Adipocyte (in vitro differentiated cells): ENCODE measurements around the gene ZNF597.
A peak's percentile ranks its signal among the peaks of the same experiment; 100 is the strongest.

ENCODE experiments used
- DNase-seq: peaks from one replicate; pipeline ENCODE4 v3.0.0-alpha.2; 2015; ENCODE audit warnings: low read depth
- H3K27me3 ChIP-seq: replicated peaks from 2 replicates; pipeline ENCODE4 v1.7.0; 2013; ENCODE audit warnings: mild to moderate bottlenecking, low read length, moderate library complexity; ENCODE audit not compliant: control insufficient read depth, insufficient read depth
- H3K36me3 ChIP-seq: 2 replicates; pipeline ENCODE4 v1.7.0; 2013; ENCODE audit warnings: low read length, mild to moderate bottlenecking, moderate library complexity; ENCODE audit not compliant: control insufficient read depth, insufficient read depth, severe bottlenecking
- H3K4me1 ChIP-seq: 2 replicates; pipeline ENCODE4 v1.7.0; 2013; ENCODE audit warnings: mild to moderate bottlenecking, low read length, moderate library complexity; ENCODE audit not compliant: control insufficient read depth, insufficient read depth
- H3K4me3 ChIP-seq: 2 replicates; pipeline ENCODE4 v1.7.0; 2013; ENCODE audit warnings: mild to moderate bottlenecking, low read length, moderate library complexity
- H3K9ac ChIP-seq: 2 replicates; pipeline ENCODE4 v1.7.0; 2013; ENCODE audit warnings: mild to moderate bottlenecking, low read length, moderate library complexity
- H3K9me3 ChIP-seq: 2 replicates; pipeline ENCODE4 v1.7.0; 2013; ENCODE audit warnings: mild to moderate bottlenecking, low read length, moderate library complexity; ENCODE audit not compliant: control insufficient read depth

The ZNF597 gene

DNA sequence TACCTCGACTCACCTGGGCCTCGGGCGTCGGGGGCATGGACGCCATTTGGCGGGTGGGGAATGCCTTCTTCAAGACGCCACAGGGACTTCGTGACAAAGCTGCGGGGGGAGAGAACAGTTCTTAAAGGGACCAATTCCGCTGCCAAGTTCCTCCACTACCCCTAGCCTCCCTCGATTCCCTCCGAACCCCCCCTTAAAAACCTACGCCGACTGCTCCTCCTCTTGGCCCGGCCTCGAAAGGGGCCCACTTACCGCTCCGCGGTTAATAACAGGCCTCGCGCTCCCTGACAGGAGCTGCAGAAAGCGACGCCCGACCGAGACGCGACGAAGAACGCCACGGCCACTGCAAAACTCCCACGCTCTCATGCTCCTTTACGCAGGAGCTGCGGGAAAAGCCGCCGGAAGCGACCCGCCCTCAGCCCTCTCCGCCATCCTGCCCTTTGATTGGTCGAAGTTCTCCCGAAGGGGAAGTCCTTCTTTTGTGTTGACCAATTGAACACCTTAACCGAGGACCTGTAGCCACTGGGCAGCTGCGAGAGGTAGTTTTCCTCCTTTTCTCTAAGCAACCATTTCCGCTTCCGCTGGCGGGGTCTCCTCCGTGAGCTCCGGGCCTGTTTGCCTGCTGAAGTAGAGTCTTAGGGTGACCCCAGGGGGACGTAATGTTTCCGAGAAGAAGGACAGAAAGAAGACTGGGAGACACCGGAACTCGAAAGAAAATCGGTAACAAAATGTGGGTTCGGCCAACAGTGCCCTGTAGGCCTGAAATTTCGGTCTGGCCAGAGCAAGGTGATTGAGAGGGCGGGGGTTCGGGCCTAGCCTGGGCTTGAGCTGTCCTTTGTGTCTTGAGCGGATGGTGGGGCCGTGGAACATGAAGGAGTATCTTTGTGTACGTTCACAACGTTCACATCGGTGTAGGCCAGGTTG, at the start of gene ZNF597, which contains the start of gene NAA60:
ZNF597 (minus strand) TSS at position 397 of the 924 bp plus-strand sequence; CDS start at position 46, 351 bp downstream.
NAA60 (plus strand) TSS at position 573 of the 924 bp plus-strand sequence. CDS start 32,548 bp downstream, outside the sequence.
- Histone ChIP-seq H3K9me3 (no peaks in the 10 kb centered on the region), H3K9ac (peak within 1 kb of the TSS; percentile 91), H3K4me3 (peak within 1 kb of the TSS; percentile 93), H3K36me3 (peaks cover 18% of the 10 kb centered on the region), H3K27me3 (no peaks in the 10 kb centered on the region), H3K4me1 (peaks cover 10% of the 10 kb centered on the region)
- peak; percentile 92 for DNase-seq

- Histone ChIP-seq H3K36me3 (no peaks in the 10 kb centered on the region), H3K9ac (no peak overlapping the region), H3K9me3 (no peaks in the 10 kb centered on the region), H3K27me3 (no peaks in the 10 kb centered on the region), H3K4me1 (peaks cover 11% of the 10 kb centered on the region), H3K4me3 (no peak overlapping the region)
- DNase-seq = no peak
Measured at GRCh38 chr16:3492356-3492755, 49.1 kb upstream of the ZNF597 start.

DNA sequence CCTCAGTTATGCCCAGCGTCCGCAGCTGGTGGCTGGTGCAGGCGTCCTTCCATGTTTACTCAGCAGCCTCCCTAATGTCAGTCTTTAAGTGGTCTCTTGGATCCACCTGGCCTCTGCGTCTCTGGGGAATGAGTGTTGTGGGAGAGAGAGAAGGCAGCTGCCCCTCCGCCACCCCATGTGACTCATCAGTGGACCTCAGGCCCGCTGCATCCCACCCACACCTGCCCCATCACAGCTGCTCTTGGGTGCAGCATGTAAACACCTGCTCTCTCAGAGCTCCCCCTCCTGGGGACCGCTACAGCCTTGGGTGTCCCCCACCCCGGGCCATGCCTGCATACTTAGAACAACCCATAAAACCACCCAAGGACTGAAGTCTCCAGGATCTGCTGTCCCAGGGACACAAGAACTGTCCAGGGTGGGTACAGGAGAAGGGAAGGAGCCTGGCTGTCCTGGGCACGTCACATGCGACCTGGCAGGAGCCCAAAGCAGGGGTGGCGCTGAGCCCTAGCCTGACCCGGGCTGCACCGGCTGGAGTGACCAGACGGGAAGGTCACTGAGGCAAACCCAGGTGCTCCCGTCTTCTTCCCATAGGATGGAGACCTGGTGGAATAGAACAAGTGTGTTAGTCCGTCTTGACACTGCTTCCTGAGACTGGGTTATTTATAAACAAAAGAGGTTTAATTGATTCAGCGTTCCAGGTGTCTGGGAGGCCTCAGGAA, 47.8 kb upstream of the ZNF597 start:
- H3K4me3 ChIP-seq = no peak overlapping the region
- H3K9me3 ChIP-seq = no peaks in the 10 kb centered on the region
- DNase-seq = no peak
- no peak overlapping the region for H3K9ac ChIP-seq
- peaks cover 11% of the 10 kb centered on the region for H3K4me1 ChIP-seq
- H3K36me3 ChIP-seq = peaks cover 8% of the 10 kb centered on the region
- H3K27me3 ChIP-seq = no peaks in the 10 kb centered on the region

GRCh38 chr16:3488801-3489200, 45.5 kb upstream of the ZNF597 start:
- H3K4me3 ChIP-seq = no peak overlapping the region
- H3K9ac ChIP-seq = no peak overlapping the region
- peaks cover 8% of the 10 kb centered on the region for H3K4me1 ChIP-seq
- DNase-seq = no peak
- H3K27me3 ChIP-seq = no peaks in the 10 kb centered on the region
- H3K36me3 ChIP-seq = peaks cover 31% of the 10 kb centered on the region
- H3K9me3 ChIP-seq = no peaks in the 10 kb centered on the region

GRCh38 chr16:3487521-3488410, 44.5 kb upstream of the ZNF597 start:
- no peaks in the 10 kb centered on the region for H3K27me3 ChIP-seq
- H3K36me3 ChIP-seq = peaks cover 41% of the 10 kb centered on the region
- no peaks in the 10 kb centered on the region for H3K4me1 ChIP-seq
- H3K9ac ChIP-seq = no peak overlapping the region
- H3K9me3 ChIP-seq = no peaks in the 10 kb centered on the region
- no peak overlapping the region for H3K4me3 ChIP-seq
- no peak for DNase-seq

DNA sequence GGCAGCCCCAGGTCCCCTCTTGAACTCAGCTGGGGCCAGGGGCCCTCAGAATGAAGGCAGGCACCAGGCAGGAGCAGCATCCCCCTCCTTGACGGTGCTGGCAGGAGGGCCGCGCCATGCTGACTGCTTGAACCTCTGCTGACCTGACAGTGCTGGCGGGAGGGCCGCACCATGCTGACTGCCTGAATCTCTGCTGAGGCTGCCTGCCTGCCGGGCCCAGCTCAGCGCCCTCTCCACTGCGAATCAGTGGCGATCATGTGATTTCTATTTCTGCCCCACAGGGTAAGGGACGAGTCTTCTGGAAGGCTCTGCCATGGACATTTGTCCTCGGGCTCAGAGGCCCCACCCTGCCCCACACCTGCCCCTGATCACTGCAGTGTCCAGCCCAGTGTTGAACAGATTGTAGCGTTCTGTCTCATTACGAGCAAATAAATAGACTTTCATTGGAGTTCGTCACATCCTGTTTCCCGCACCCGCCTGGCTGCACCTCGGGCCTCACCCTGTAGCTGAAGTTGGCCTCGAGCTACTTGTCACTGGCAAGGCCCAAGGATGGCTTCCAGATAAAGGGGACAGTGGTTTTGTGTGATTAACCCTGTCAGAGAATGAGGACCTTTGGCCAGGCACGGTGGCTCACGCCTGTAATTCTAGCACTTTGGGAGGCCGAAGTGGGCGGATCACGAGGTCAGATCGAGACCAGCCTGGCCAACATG, 43.4 kb upstream of the ZNF597 start:
- Histone ChIP-seq H3K4me3 (no peak overlapping the region), H3K9me3 (no peaks in the 10 kb centered on the region), H3K27me3 (no peaks in the 10 kb centered on the region), H3K36me3 (peaks cover 51% of the 10 kb centered on the region), H3K9ac (no peak overlapping the region), H3K4me1 (no peaks in the 10 kb centered on the region)
- no peak for DNase-seq

DNA sequence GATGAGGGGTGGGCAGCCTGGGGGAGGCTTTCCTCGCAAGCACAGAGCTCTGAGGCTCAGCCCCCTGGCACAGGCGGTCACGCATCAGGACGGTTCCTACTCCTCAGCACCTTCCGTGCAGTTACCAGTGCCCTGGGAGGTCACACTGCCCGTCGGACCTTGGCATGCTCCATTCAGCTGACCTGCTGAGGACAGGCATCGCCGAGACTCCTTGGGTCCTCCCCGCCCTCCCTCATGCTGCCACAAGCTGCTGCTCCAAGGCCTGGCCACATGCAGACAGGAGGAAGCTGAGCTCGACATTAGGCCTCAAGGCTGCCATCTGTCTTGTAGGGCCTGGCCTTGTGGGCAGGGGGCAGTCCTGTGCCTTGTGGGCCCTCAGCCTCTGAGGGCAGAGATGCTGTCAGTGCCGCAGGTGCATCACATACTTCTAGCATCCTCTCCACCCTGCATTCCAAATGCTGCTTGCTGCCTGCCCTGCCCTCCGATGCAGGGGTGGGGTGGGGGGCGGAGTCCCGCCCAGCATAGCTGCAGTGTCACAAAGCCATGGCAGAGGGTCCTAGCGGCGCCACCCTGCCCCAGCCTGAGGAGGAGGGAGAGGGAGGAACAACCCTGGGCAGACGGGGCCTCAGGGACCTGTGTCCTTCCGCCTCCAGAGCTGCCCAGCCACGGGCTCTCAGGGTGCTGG, 42.7 kb upstream of the ZNF597 start:
- Histone ChIP-seq H3K4me3 (no peak overlapping the region), H3K4me1 (no peaks in the 10 kb centered on the region), H3K36me3 (peaks cover 57% of the 10 kb centered on the region), H3K9me3 (no peaks in the 10 kb centered on the region), H3K27me3 (no peaks in the 10 kb centered on the region), H3K9ac (no peak overlapping the region)
- DNase-seq = no peak

DNA sequence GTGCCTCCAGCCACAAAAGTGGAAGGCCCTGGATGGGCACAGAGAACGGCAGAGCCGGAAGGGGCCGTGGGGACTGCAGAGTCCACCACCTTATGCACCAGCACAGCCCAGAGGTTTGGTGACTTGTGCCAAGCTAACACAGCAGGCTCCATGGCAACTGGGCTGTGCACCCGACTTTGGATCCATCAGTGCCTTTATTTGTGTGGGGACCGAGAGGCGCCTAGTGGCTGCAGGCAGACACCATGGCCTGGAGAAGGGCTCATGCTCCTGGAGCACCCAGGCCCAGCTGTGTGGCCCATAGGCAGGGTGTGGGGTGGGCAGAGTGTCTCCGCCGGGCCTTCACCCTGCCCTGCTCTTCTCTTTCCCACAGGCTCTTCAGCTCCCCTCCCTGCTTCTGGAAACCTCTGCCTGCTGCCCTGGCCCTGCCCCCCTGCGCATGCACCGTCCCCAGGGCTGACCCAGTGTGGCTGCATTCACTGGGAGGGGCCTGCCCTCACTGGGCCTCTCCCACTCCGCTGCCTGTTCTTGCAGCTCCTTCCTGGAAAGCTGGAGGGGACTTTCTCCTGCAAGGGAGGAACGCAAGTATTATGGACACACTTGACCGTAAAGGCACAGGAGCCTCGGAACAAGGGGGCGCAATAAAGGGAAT, 41.9 kb upstream of the ZNF597 start:
- Histone ChIP-seq H3K27me3 (no peaks in the 10 kb centered on the region), H3K9ac (no peak overlapping the region), H3K36me3 (peaks cover 62% of the 10 kb centered on the region), H3K9me3 (no peaks in the 10 kb centered on the region), H3K4me3 (no peak overlapping the region), H3K4me1 (no peaks in the 10 kb centered on the region)
- DNase-seq = no peak

DNA sequence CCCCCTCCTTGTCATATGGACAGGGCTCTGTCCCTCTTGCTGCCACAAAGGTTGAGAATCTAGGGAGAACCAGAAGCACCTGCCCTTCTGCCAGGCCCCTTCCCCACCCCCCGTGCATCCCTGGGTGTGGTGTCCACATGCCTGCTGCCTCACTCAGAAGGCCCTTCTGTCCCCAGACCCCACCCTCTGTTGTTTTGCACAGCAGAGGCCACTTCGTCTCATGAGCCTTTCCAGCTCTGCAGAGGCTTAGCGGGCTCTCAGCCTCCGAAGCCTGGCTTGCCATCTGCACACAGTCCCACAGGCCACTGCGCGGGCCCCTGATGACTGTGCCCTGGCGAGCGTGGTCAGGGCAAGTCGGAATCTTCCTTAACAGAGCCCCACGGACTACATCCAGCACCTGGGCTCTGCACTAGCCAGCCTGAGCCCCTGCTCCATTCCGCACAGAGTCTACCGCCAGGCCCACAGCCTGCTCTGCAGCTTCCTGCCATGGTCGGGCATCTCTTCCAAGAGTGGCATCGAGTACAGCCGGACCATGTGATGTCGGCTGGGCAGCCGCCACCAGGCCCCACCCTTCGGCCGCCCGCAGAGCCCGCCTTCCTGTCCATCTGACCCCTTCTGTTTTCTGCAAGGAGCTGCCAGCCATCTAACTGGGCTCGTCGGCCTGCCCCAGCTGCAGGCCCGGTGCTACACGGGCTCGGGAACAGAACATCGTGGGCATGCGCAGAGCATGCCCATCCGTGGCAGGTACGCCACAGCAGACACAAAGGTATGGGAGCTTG, 41.2 kb upstream of the ZNF597 start:
- no peaks in the 10 kb centered on the region for H3K9me3 ChIP-seq
- H3K36me3 ChIP-seq = peaks cover 69% of the 10 kb centered on the region
- DNase-seq = no peak
- H3K27me3 ChIP-seq = no peaks in the 10 kb centered on the region
- no peak overlapping the region for H3K4me3 ChIP-seq
- no peak overlapping the region for H3K9ac ChIP-seq
- H3K4me1 ChIP-seq = no peaks in the 10 kb centered on the region
